Thoracic aorta (tissue), 2 donors: ENCODE measurements around the gene NPAS3. TPM values are rescaled to one million over a fixed set of nuclear protein-coding genes. Genes with fewer than 3 reads are reported as not detected.

ENCODE experiments used
- ATAC-seq: fragments of 150-250 bp; one replicate; pipeline ENCODE4 v1.8.0; 2017; ENCODE audit warnings: low read depth; ENCODE audit not compliant: insufficient number of reproducible peaks, low FRiP score
- DNase-seq: peaks from one replicate; pipeline ENCODE4 v3.0.0-alpha.2; 2020; ENCODE audit warnings: low spot score
- H3K27ac ChIP-seq, 2 donors: fragments of 200-600 bp; sonication (generic); 1 replicate in 1 of 2; 2 replicates in 1 of 2; pipeline ENCODE4 v1.5.1; 2016; ENCODE audit warnings: mild to moderate bottlenecking in 2 of 2, moderate library complexity in 2 of 2
- H3K27me3 ChIP-seq: fragments of 200-600 bp; sonication (generic); replicated peaks from 2 replicates; pipeline ENCODE4 v1.6.0; 2016; ENCODE audit warnings: mild to moderate bottlenecking; ENCODE audit not compliant: insufficient read depth
- H3K36me3 ChIP-seq: fragments of 200-600 bp; sonication (generic); one replicate; pipeline ENCODE4 v1.5.1; 2016
- H3K4me1 ChIP-seq, 2 donors: fragments of 200-600 bp; sonication (generic); 1 replicate in 1 of 2; 2 replicates in 1 of 2; pipeline versions ENCODE4 v1.5.1 to v1.6.0; 2016; ENCODE audit warnings: low read depth in 2 of 2, mild to moderate bottlenecking in 1 of 2; ENCODE audit not compliant: control insufficient read depth in 1 of 2
- H3K4me3 ChIP-seq: fragments of 200-600 bp; sonication (generic); 2 replicates; pipeline ENCODE4 v1.5.1; 2016; ENCODE audit warnings: mild to moderate bottlenecking
- H3K9me3 ChIP-seq: fragments of 200-600 bp; sonication (generic); 2 replicates; pipeline ENCODE4 v1.5.1; 2016
- total RNA-seq, 2 donors: library from RNA; depleted of rRNA; stranded (reverse); fragments of >200 nt; gene quantifications; one replicate each; pipeline versions ENCODE4 v1.1.0 to v1.2.3, GENCODE V29; 2016
- TF ChIP-seq, protein P1 (sequence below): fragments of 200-600 bp; sonication (generic); IDR thresholded peaks from one replicate; pipeline ENCODE4 v1.5.1; 2019; ENCODE audit warnings: antibody characterized with exemption

NPAS3 gene
- total RNA-seq, 2 donors from 2014 or later, result 1.1 TPM; not detected in 1

- Histone ChIP-seq H3K36me3 (no peaks in the 10 kb centered on the region), H3K9me3 (no peaks in the 10 kb centered on the region), H3K27me3 (no peaks in the 10 kb centered on the region), H3K4me3 (no peak overlapping the region), H3K27ac (no peak overlapping the region), H3K4me1 (no peaks in the 10 kb centered on the region)
- DNase-seq (no peak), ATAC-seq (no peak)
- TF ChIP-seq, protein P1, sequence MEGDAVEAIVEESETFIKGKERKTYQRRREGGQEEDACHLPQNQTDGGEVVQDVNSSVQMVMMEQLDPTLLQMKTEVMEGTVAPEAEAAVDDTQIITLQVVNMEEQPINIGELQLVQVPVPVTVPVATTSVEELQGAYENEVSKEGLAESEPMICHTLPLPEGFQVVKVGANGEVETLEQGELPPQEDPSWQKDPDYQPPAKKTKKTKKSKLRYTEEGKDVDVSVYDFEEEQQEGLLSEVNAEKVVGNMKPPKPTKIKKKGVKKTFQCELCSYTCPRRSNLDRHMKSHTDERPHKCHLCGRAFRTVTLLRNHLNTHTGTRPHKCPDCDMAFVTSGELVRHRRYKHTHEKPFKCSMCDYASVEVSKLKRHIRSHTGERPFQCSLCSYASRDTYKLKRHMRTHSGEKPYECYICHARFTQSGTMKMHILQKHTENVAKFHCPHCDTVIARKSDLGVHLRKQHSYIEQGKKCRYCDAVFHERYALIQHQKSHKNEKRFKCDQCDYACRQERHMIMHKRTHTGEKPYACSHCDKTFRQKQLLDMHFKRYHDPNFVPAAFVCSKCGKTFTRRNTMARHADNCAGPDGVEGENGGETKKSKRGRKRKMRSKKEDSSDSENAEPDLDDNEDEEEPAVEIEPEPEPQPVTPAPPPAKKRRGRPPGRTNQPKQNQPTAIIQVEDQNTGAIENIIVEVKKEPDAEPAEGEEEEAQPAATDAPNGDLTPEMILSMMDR, result no peak
These were observed 629.1 kb downstream of the NPAS3 start for GRCh38 chr14:33567731-33568130.

DNA sequence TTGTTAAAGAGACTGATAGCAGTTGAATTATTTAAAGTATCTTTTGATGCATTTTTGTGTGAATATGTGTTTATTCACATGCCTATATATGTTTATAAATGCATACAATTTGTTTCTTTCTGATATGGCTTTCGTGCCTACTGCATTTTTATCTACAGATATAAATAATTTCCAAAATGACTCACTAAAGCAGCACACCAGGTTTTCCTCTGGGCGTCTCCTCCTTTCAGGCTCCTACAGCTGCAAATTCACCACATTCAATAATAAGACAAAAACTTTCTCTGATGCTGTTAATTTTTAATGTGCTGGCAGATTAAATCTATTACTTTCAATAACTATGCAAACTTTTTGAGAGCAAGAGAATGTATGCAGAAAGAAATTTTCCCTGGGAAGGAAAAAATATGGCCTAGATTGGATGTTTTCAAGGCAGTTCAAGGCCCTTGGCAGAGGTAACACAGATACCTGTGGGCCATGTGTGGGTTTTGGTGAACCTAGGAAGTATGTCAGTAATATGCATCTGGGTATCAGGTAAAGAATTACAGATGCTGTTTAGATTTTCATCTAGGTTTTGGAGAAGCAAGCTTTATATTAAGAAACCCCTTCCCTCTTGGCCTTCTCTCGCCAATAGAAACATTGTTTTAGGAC is 630.4 kb downstream of the NPAS3 start:
- H3K27ac ChIP-seq, result no peak overlapping the region
- DNase-seq, result no peak
- no peaks in the 10 kb centered on the region for H3K9me3 ChIP-seq
- H3K36me3 ChIP-seq, result no peaks in the 10 kb centered on the region
- TF ChIP-seq, protein P1, result no peak
- no peaks in the 10 kb centered on the region for H3K27me3 ChIP-seq
- no peak overlapping the region for H3K4me3 ChIP-seq
- ATAC-seq, result no peak
- H3K4me1 ChIP-seq, result no peaks in the 10 kb centered on the region

DNA sequence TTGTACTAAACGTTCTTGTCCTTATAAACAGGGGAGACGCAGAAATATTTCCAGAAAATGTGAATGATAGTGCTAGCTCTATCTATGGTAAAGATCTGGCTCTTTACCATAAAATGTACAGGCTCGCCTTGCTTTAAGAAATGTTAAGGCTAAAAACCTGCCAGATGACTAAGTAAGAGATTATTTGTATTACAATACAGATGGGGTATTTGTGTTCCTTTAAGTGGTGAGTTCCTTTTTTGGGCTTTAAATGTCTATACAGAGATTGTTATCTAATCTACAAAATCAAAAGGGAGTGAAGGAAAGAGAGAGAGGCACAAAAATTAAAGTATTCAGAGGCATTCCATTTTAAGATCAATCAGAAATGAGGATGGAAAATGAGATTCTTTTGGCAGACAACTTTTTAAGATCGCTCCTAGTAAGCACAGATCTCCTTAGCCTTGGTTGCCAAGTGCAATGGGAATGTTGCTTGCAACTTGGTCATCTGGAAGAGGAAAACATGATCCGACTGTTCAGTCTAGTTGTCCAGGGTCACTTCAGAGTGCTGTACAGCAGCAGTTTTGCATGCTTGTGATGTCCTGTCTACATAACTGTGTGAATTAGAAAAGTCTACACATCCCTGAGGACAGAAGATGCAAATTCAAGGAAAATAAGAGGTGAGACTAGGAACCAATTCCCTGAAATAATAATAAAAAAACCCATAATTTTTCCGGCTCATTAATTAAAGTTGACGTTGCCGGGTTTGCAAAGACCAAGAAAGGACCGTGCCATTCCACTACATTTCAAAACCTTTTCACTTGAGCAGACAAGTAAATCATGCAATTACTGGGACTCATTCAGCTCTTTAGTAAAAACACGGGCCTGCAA is 631.4 kb downstream of the NPAS3 start:
- no peak for DNase-seq
- Histone ChIP-seq H3K9me3 (no peaks in the 10 kb centered on the region), H3K4me1 (no peaks in the 10 kb centered on the region), H3K36me3 (no peaks in the 10 kb centered on the region), H3K27ac (no peak overlapping the region), H3K4me3 (no peak overlapping the region), H3K27me3 (no peaks in the 10 kb centered on the region)
- ATAC-seq, result no peak
- TF ChIP-seq, protein P1, result no peak

GRCh38 chr14:33570694-33571310 is 632.1 kb downstream of the NPAS3 start:
- Histone ChIP-seq H3K9me3 (no peaks in the 10 kb centered on the region), H3K4me1 (no peaks in the 10 kb centered on the region), H3K36me3 (no peaks in the 10 kb centered on the region), H3K27me3 (no peaks in the 10 kb centered on the region), H3K4me3 (no peak overlapping the region), H3K27ac (no peak overlapping the region)
- DNase-seq, result no peak
- TF ChIP-seq, protein P1, result no peak
- no peak for ATAC-seq

DNA sequence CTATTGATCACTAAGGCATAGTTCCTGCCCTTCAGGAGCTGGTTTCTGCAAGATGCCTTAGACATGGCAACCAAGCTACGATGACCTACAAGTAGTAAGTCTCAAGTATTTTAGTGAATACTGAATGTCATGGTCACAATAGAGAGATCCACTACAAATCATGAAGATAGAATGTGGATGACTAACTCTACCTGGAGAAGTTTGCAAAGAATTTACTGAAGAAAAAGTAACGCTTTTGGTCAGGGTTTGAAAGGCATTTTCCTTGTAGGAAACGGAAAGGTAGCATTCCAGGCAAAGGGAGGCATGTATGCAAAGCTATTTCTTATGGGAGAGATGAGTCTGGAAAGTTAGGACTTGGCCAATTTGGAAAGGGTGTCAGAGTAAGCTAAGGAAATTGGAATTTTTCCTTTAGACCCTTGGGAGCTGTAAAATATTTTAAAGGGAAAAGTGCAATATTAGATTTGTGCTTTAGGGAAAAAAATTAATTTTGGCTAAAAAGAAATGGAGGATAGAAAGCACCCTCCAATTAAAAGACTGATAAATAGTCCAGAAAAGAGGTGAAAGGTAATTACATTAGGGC is 634.7 kb downstream of the NPAS3 start:
- H3K9me3 ChIP-seq, result no peaks in the 10 kb centered on the region
- DNase-seq (no peak), ATAC-seq (no peak)
- no peaks in the 10 kb centered on the region for H3K27me3 ChIP-seq
- TF ChIP-seq, protein P1, result no peak
- no peaks in the 10 kb centered on the region for H3K36me3 ChIP-seq
- H3K4me3 ChIP-seq, result no peak overlapping the region
- H3K27ac ChIP-seq, result no peak overlapping the region
- H3K4me1 ChIP-seq, result no peaks in the 10 kb centered on the region
